Fibroblast of the conjunctiva (primary cell): ENCODE data around the gene MASP2.

Source experiments
- DNase-seq: peaks from one replicate; pipeline ENCODE4 v3.0.0-alpha.2; 2010; ENCODE audit warnings: low read depth

The MASP2 gene

DNA sequence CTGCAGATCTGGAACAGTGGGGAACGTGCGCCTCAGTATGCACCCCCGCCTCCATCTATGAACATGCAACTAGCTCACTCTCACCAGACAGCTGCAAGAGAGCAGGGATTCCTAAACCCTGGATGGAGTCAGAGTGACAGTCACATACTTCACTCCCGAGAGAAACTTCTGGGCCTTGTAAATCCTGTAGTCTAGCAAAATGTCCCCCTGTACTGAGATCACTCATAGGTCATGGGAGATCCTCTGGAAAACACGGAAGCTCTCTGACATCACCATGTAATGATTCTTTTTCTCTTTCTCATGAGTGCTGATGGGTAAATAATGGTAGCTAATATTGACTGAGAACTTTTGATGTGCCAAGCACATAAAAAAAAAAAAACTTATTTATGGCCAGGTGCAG is 57.9 kb downstream of the MASP2 start:
- no peak for DNase-seq

DNA sequence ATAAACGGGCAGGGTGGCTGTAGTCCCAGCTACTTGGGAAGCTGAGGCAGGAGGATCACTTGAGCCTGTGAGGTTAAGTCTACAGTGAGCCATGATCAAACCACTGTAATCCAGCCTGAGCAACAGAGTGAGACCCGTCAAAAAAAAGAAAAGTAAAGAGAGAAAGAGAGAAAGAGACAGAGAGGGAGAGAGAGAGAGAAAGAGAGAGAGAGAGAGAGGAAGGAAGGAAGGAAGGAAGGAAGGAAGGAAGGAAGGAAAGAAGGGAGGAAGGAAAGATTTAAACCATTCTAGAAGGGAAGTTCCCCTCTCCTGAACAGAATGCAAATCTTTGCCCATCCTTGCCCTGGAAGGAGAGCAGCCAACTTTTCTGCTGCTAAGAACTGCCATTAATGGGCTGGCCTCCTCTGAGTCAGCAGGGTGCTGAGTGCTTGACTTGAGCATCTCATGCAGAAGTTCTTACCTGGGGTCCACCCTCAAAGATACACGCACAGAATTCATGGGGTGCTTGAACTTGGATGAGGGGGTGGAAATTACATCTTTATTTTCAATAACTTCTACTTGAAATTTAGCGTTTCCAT is 59.1 kb downstream of the MASP2 start:
- DNase-seq = no peak

DNA sequence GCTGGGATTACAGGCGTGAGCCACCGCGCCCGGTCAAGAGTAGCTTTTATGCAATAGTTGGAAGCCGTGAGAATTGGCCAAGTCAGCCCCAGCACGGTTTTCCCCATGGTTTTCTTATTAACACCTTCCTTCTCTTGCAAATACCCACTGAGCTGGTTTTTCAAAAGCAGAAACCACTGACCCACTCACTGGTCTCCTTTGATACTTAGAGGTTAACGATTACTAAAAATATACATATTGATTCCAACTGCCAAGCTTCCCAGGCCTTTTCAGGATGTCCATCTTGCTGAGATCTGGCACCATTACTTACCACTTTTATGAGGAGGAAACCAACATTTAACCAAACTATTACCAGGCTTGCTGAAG is 60.5 kb downstream of the MASP2 start:
- no peak for DNase-seq

DNA sequence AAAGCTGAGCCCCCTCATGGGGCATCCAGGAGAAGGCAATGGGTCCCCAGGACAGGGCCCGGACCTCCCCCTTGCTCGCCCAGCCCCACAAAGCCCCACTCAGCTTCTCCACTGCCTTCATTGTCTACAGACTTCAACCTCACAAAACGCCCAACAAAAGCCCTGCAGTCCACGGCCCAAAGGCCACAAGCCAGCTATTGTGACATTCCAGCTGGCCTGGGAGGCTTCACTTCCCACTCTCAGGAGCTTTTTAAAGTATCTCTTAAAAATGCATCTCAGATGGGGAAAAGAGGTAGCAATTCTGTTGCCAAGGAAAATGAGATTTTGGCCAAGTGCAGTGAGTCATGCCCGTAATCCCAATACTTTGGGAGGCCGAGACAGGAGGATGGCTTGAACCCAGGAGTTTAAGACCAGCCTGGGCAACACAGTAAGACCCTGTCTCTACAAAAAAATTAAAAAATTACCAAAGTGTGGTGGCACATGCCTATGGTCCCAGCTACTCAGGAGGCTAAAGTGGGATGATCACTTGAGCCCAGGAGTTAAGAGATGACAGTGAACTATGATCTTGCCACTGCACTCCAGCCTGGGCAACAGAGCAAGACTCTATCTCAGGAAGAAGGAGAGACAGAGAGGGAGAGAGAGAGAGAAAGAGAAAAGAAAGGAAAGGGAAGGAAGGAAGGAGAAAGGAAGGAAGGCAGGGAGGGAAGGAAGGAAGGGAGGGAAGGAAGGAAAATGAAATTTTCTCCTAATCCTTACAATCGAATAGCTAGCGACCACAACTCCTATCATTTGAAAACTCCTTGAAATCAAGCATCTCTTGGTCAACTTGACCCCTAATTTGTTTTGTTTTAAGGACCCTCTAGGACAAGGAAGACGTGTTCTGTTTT is 66.0 kb downstream of the MASP2 start:
- DNase-seq = no peak

DNA sequence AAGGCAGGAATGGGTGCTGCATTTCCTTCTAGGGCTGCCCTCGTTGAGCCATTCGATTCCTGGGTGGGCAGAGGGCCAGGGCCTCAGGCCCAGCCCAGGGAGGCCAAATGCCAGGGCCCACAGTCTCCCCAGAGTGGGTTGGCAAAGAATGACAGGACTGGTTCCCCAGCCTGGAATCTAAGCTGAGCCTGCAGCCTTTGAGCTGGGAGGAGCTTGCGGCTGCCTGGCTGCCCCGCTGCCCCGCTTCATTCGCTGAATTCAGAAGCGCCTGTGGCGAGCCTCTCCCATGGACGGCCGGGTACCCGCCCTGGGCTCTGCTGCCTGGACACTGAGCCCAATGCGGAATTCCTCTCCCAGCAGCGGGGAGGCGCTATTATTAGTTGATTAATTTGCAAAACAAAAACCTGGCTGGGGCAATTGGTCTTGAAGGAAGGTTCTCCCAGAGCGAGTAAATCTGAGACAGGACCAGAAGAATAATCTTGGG is 66.9 kb downstream of the MASP2 start:
- DNase-seq = peak; percentile 64

DNA sequence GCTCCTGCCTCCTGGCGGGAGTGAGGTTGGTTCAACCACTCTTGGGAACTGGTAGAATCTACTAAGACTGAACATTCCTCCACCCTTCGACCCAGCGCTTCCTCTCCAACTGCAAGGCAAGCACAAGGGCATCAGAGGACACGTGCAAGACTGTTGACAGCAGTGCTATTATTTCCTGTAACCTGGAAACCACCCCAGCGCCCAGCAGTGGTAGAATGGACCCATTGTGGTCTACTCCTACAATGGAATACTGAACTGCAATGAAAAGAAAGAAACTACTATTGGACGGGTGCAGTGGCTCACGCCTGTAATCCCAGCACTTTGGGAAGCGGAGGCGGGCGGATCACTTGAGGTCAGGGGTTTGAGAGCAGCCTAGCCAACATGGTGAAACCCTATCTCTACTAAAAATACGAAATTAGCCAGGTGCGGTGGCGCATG is 67.5 kb downstream of the MASP2 start:
- DNase-seq = no peak

DNA sequence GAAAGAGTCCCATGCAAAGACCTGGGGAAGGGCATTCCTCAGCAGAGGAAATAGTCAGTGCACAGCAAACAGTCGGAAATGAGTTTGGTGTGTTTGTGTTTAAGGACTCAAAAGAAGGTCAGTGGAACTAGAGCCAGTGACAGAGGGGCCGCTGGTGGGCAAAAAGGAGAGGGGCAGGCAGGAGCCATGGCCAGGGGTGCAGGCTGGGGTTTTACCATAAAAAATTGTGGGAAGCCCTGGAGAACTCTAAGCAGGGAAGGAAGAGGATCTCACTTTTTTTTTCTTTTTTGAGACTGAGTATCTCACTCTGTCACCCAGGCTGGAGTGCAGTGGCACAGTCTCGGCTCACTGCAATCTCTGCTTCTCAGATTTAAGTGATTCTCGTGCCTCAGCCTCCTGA is 68.3 kb downstream of the MASP2 start:
- no peak for DNase-seq
